Measurements from ENCODE around the gene CAMTA1.

CAMTA1 gene

DNA sequence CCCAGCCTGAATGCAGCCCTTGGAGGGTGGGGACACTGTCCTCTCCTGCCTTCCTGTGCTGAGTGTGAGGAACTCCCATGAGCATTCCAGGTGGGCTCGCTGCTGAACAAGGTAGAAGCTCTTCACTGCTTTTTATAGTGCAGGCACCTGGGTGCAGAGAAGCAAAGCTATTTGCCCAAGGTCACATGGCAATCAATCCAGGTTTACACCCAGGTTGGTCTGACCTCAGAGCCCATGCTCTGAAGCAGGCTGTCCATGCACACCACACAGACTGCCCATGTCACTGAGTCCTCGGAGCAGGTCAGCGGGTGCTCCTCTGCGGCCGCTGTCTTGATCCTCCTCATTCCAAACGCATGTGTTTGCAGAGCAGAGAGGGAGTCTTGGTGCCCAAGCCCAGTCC is 662.5 kb downstream of the CAMTA1 start:
- no peaks in the 10 kb centered on the region for H3K9me3 ChIP-seq (ENCODE audit: control insufficient read depth, insufficient read depth, low read depth, low read length)
- no peaks in the 10 kb centered on the region for H3K36me3 ChIP-seq (ENCODE audit: control insufficient read depth in 2 of 2, insufficient read depth in 1 of 2, low read length in 2 of 2)
- no peaks in the 10 kb centered on the region for H3K4me1 ChIP-seq (ENCODE audit: control insufficient read depth, insufficient read depth, low read length)
- TF ChIP-seq ZFP37 (tag by site-specific recombination; IDR thresholded peaks at IDR 0.05) (no peak), ZNF266 (tag by site-specific recombination; IDR thresholded peaks at IDR 0.05; ENCODE audit: low read depth) (no peak), GLI4 (tag by site-specific recombination; IDR thresholded peaks at IDR 0.05) (no peak), ZBTB17 (tag by site-specific recombination; IDR thresholded peaks at IDR 0.05) (no peak), ZNF433 (tag by site-specific recombination; IDR thresholded peaks at IDR 0.05; ENCODE audit: low read depth) (no peak), ZNF132 (tag by site-specific recombination; IDR thresholded peaks at IDR 0.05; ENCODE audit: borderline replicate concordance) (no peak), YY1 (tag by site-specific recombination; IDR thresholded peaks at IDR 0.05) (no peak), ZNF677 (tag by site-specific recombination; IDR thresholded peaks at IDR 0.05) (no peak), MYNN (tag by site-specific recombination; IDR thresholded peaks at IDR 0.05; ENCODE audit: borderline replicate concordance) (no peak), ZNF561 (tag by site-specific recombination; IDR thresholded peaks at IDR 0.05; ENCODE audit: borderline replicate concordance) (no peak), MEIS1 (CRISPR knock-in tag; IDR thresholded peaks at IDR 0.05; ENCODE audit: borderline replicate concordance) (no peak), ZNF223 (tag by site-specific recombination; IDR thresholded peaks at IDR 0.05) (no peak), ZNF394 (tag by site-specific recombination; IDR thresholded peaks at IDR 0.05; ENCODE audit: borderline replicate concordance) (no peak), ZFP41 (tag by site-specific recombination; IDR thresholded peaks at IDR 0.05; ENCODE audit: borderline replicate concordance) (no peak), ZNF792 (tag by site-specific recombination; IDR thresholded peaks at IDR 0.05) (no peak), ZNF530 (tag by site-specific recombination; IDR thresholded peaks at IDR 0.05; ENCODE audit: low read depth) (no peak)
- TF ChIP-seq, protein P1, sequence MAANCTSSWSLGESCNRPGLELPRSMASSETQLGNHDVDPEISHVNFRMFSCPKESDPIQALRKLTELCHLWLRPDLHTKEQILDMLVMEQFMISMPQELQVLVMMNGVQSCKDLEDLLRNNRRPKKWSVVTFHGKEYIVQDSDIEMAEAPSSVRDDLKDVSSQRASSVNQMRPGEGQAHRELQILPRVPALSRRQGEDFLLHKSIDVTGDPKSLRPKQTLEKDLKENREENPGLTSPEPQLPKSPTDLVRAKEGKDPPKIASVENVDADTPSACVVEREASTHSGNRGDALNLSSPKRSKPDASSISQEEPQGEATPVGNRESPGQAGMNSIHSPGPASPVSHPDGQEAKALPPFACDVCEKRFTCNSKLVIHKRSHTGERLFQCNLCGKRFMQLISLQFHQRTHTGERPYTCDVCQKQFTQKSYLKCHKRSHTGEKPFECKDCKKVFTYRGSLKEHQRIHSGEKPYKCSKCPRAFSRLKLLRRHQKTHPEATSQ (tag by site-specific recombination; IDR thresholded peaks at IDR 0.05) = no peak
- TF ChIP-seq, protein P2, sequence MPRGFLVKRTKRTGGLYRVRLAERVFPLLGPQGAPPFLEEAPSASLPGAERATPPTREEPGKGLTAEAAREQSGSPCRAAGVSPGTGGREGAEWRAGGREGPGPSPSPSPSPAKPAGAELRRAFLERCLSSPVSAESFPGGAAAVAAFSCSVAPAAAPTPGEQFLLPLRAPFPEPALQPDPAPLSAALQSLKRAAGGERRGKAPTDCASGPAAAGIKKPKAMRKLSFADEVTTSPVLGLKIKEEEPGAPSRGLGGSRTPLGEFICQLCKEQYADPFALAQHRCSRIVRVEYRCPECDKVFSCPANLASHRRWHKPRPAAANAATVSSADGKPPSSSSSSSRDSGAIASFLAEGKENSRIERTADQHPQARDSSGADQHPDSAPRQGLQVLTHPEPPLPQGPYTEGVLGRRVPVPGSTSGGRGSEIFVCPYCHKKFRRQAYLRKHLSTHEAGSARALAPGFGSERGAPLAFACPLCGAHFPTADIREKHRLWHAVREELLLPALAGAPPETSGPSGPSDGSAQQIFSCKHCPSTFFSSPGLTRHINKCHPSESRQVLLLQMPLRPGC (tag by site-specific recombination; IDR thresholded peaks at IDR 0.05) = no peak
- TF ChIP-seq, protein P3, sequence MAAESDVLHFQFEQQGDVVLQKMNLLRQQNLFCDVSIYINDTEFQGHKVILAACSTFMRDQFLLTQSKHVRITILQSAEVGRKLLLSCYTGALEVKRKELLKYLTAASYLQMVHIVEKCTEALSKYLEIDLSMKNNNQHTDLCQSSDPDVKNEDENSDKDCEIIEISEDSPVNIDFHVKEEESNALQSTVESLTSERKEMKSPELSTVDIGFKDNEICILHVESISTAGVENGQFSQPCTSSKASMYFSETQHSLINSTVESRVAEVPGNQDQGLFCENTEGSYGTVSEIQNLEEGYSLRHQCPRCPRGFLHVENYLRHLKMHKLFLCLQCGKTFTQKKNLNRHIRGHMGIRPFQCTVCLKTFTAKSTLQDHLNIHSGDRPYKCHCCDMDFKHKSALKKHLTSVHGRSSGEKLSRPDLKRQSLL (tag by site-specific recombination; IDR thresholded peaks at IDR 0.05) = no peak
- no peak overlapping the region for H3K27ac ChIP-seq (ENCODE audit: extremely low read depth, low read depth, low read length)
- H3K4me3 ChIP-seq (ENCODE audit: low read depth, low read length) = no peak overlapping the region
- CTCF ChIA-PET = no interaction called here
- POLR2A ChIA-PET = no interaction called here

DNA sequence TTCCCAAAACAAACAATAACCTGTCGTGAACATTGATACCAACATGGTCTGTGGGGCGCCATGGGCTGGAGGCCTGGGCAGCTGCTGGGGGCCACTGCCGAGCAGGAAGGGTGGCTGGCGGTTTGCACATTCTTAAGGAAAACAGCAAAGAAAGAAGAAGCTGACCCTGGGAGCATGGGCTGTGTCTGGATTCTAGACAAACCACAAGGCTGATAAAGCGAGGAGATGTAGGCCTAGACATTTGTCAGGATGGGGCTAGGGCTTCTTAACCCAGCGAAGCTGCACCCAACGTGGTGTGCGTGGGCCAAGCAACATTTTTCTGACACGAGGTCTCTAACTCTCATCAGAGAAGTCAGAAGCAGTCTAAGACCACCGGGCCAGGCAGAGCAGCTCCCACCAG is 663.7 kb downstream of the CAMTA1 start:
- ChIA-PET CTCF (interaction anchor here (0.6 kb wide), 1 partner anchor 92 kb away, joined by 3 read pairs; no protein-coding TSS in a partner anchor), POLR2A (no interaction called here)
- H3K36me3 ChIP-seq (ENCODE audit: control insufficient read depth in 2 of 2, insufficient read depth in 1 of 2, low read length in 2 of 2) = no peaks in the 10 kb centered on the region
- no peak overlapping the region for H3K27ac ChIP-seq (ENCODE audit: extremely low read depth, low read depth, low read length)
- H3K9me3 ChIP-seq (ENCODE audit: control insufficient read depth, insufficient read depth, low read depth, low read length) = no peaks in the 10 kb centered on the region
- no peak overlapping the region for H3K4me3 ChIP-seq (ENCODE audit: low read depth, low read length)
- no peaks in the 10 kb centered on the region for H3K4me1 ChIP-seq (ENCODE audit: control insufficient read depth, insufficient read depth, low read length)
- no peak for TF ChIP-seq ZNF266 (tag by site-specific recombination; IDR thresholded peaks at IDR 0.05; ENCODE audit: low read depth)
- TF ChIP-seq, protein P4, sequence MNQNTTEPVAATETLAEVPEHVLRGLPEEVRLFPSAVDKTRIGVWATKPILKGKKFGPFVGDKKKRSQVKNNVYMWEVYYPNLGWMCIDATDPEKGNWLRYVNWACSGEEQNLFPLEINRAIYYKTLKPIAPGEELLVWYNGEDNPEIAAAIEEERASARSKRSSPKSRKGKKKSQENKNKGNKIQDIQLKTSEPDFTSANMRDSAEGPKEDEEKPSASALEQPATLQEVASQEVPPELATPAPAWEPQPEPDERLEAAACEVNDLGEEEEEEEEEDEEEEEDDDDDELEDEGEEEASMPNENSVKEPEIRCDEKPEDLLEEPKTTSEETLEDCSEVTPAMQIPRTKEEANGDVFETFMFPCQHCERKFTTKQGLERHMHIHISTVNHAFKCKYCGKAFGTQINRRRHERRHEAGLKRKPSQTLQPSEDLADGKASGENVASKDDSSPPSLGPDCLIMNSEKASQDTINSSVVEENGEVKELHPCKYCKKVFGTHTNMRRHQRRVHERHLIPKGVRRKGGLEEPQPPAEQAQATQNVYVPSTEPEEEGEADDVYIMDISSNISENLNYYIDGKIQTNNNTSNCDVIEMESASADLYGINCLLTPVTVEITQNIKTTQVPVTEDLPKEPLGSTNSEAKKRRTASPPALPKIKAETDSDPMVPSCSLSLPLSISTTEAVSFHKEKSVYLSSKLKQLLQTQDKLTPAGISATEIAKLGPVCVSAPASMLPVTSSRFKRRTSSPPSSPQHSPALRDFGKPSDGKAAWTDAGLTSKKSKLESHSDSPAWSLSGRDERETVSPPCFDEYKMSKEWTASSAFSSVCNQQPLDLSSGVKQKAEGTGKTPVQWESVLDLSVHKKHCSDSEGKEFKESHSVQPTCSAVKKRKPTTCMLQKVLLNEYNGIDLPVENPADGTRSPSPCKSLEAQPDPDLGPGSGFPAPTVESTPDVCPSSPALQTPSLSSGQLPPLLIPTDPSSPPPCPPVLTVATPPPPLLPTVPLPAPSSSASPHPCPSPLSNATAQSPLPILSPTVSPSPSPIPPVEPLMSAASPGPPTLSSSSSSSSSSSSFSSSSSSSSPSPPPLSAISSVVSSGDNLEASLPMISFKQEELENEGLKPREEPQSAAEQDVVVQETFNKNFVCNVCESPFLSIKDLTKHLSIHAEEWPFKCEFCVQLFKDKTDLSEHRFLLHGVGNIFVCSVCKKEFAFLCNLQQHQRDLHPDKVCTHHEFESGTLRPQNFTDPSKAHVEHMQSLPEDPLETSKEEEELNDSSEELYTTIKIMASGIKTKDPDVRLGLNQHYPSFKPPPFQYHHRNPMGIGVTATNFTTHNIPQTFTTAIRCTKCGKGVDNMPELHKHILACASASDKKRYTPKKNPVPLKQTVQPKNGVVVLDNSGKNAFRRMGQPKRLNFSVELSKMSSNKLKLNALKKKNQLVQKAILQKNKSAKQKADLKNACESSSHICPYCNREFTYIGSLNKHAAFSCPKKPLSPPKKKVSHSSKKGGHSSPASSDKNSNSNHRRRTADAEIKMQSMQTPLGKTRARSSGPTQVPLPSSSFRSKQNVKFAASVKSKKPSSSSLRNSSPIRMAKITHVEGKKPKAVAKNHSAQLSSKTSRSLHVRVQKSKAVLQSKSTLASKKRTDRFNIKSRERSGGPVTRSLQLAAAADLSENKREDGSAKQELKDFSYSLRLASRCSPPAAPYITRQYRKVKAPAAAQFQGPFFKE (tag by site-specific recombination; IDR thresholded peaks at IDR 0.05; ENCODE audit: borderline replicate concordance) = no peak
- no peak for TF ChIP-seq ZNF48 (tag by site-specific recombination; IDR thresholded peaks at IDR 0.05)
- TF ChIP-seq, protein P5, sequence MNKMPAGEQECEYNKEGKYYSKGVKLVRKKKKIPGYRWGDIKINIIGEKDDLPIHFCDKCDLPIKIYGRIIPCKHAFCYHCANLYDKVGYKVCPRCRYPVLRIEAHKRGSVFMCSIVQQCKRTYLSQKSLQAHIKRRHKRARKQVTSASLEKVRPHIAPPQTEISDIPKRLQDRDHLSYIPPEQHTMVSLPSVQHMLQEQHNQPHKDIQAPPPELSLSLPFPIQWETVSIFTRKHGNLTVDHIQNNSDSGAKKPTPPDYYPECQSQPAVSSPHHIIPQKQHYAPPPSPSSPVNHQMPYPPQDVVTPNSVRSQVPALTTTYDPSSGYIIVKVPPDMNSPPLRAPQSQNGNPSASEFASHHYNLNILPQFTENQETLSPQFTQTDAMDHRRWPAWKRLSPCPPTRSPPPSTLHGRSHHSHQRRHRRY (tag by site-specific recombination; IDR thresholded peaks at IDR 0.05) = no peak

Data from HEK293 (cell line).